Neural cell (in vitro differentiated cells): ENCODE results near the gene BCL2. TPM values are rescaled to one million over a fixed set of nuclear protein-coding genes. Genes with fewer than 3 reads are reported as not detected.

Source experiments
- H2AFZ ChIP-seq: fragments of 200-600, 300-800 bp; sonication (generic), shearing (Covaris generic); 2 replicates; pipeline ENCODE4 v1.6.0; 2014; ENCODE audit warnings: low read depth, mild to moderate bottlenecking, antibody characterized with exemption, low read length, moderate library complexity
- H3F3A ChIP-seq: fragments of 200-600 bp; shearing (Covaris generic); 2 replicates; pipeline ENCODE4 v1.6.1; 2016; ENCODE audit warnings: mild to moderate bottlenecking, moderate library complexity, mixed read lengths, antibody characterized with exemption, low read length; ENCODE audit not compliant: insufficient read depth, poor library complexity, severe bottlenecking
- H3K27ac ChIP-seq: fragments of 200-600, 300-800 bp; sonication (generic), shearing (Covaris generic); 2 replicates; pipeline ENCODE4 v1.5.1; 2014; ENCODE audit warnings: mild to moderate bottlenecking, low read length, moderate library complexity
- H3K27me3 ChIP-seq: fragments of 300-800, 200-600 bp; sonication (generic), shearing (Covaris generic); 2 replicates; pipeline ENCODE4 v1.6.0; 2014; ENCODE audit warnings: mild to moderate bottlenecking, low read depth, low read length, moderate library complexity; ENCODE audit not compliant: insufficient read depth
- H3K36me3 ChIP-seq: fragments of 300-800, 200-600 bp; sonication (generic), shearing (Covaris generic); 2 replicates; pipeline ENCODE4 v1.5.1; 2014; ENCODE audit warnings: mild to moderate bottlenecking, antibody characterized with exemption, low read length, moderate library complexity; ENCODE audit not compliant: insufficient read depth
- H3K4me2 ChIP-seq: fragments of 300-800, 200-600 bp; sonication (generic), shearing (Covaris generic); 2 replicates; pipeline ENCODE4 v1.6.0; 2014; ENCODE audit warnings: mild to moderate bottlenecking, low read length
- H3K4me3 ChIP-seq: fragments of 300-800, 200-600 bp; sonication (generic), shearing (Covaris generic); 2 replicates; pipeline ENCODE4 v1.5.1; 2014; ENCODE audit warnings: mild to moderate bottlenecking, low read length, moderate library complexity
- H3K79me2 ChIP-seq: fragments of 200-600 bp; shearing (Covaris generic); replicated peaks from 2 replicates; pipeline ENCODE4 v1.6.0; 2014; ENCODE audit warnings: mild to moderate bottlenecking, low read length, moderate library complexity; ENCODE audit not compliant: insufficient read depth
- H3K9ac ChIP-seq: fragments of 300-800, 200-600 bp; sonication (generic), shearing (Covaris generic); 2 replicates; pipeline ENCODE4 v1.6.1; 2016; ENCODE audit warnings: mild to moderate bottlenecking, low read length, mixed read lengths
- H3K9me2 ChIP-seq: fragments of 200-600 bp; shearing (Covaris generic); 2 replicates; pipeline ENCODE4 v1.6.1; 2016; ENCODE audit warnings: mild to moderate bottlenecking, low read length, mixed read lengths; ENCODE audit not compliant: insufficient read depth
- H3K9me3 ChIP-seq: fragments of 200-600, 300-800 bp; sonication (generic), shearing (Covaris generic); 2 replicates; pipeline ENCODE4 v1.6.1; 2016; ENCODE audit warnings: mild to moderate bottlenecking, mixed run types, low read length, moderate library complexity, mixed read lengths
- H4K20me1 ChIP-seq: fragments of 200-600 bp; shearing (Covaris generic); 2 replicates; pipeline ENCODE4 v1.6.1; 2016; ENCODE audit warnings: mild to moderate bottlenecking, mixed run types; ENCODE audit not compliant: insufficient read depth
- CTCF ChIP-seq: fragments of 450-650 bp; IDR thresholded peaks from 2 replicates; pipeline ENCODE4 v1.5.1; 2014; ENCODE audit warnings: antibody characterized with exemption, mild to moderate bottlenecking, moderate library complexity; ENCODE audit not compliant: poor library complexity, severe bottlenecking
- EP300 ChIP-seq: fragments of 450-650 bp; conservative IDR thresholded peaks from 2 replicates; pipeline ENCODE4 v1.6.1; 2014; ENCODE audit warnings: antibody characterized with exemption, mild to moderate bottlenecking, moderate library complexity; ENCODE audit not compliant: poor library complexity, severe bottlenecking
- EZH2 ChIP-seq: fragments of 200-600, 300-800 bp; shearing (Covaris generic), sonication (generic); IDR thresholded peaks from 2 replicates; pipeline ENCODE4 v1.6.1; 2014; ENCODE audit warnings: antibody characterized with exemption, low read length, borderline replicate concordance, mild to moderate bottlenecking; ENCODE audit not compliant: insufficient read depth, poor library complexity, severe bottlenecking
- MXI1 ChIP-seq: fragments of 450-650 bp; conservative IDR thresholded peaks from 2 replicates; pipeline ENCODE4 v1.6.1; 2014; ENCODE audit warnings: antibody characterized with exemption, mild to moderate bottlenecking; ENCODE audit not compliant: poor library complexity, severe bottlenecking
- POLR2AphosphoS5 ChIP-seq: IDR thresholded peaks from 2 replicates; pipeline ENCODE4 v1.6.1; 2012
- RAD21 ChIP-seq: fragments of 450-650 bp; conservative IDR thresholded peaks from 2 replicates; pipeline ENCODE4 v1.6.1; 2014; ENCODE audit warnings: antibody characterized with exemption, mild to moderate bottlenecking, moderate library complexity
- REST ChIP-seq: IDR thresholded peaks from 2 replicates; pipeline ENCODE4 v1.6.1; 2012; ENCODE audit warnings: borderline replicate concordance
- SMC3 ChIP-seq: fragments of 450-650 bp; conservative IDR thresholded peaks from 2 replicates; pipeline ENCODE4 v1.6.1; 2014; ENCODE audit warnings: antibody characterized with exemption, mild to moderate bottlenecking, moderate library complexity; ENCODE audit not compliant: poor library complexity
- TAF1 ChIP-seq: IDR thresholded peaks from 2 replicates; pipeline ENCODE4 v1.6.1; 2012; ENCODE audit warnings: low read depth
- polyA plus RNA-seq: library from polyadenylated mRNA; depleted of rRNA; stranded (reverse); fragments of >200 nt; gene quantifications from 2 replicates; pipeline ENCODE4 v1.2.3, GENCODE V29; 2014

BCL2 gene
- polyA plus RNA-seq, 1 donor from 2014 or later: 3.4 TPM

GRCh38 chr18:63178971-63179370 is 140.6 kb downstream of the BCL2 start:
- Histone ChIP-seq H3K4me3 (no peak overlapping the region), H4K20me1 (no peaks in the 10 kb centered on the region), H3K36me3 (no peaks in the 10 kb centered on the region), H3K79me2 (no peaks in the 10 kb centered on the region), H3K27ac (no peak overlapping the region), H3K4me2 (no peak overlapping the region), H3K27me3 (no peaks in the 10 kb centered on the region), H3K9me3 (no peaks in the 10 kb centered on the region), H2AFZ (no peak overlapping the region), H3K9me2 (no peaks in the 10 kb centered on the region), H3F3A (no peaks in the 10 kb centered on the region), H3K9ac (no peak overlapping the region)
- no peak for TF ChIP-seq EP300

- Histone ChIP-seq H3F3A (no peaks in the 10 kb centered on the region), H3K36me3 (no peaks in the 10 kb centered on the region), H2AFZ (no peak overlapping the region), H3K4me3 (no peak overlapping the region), H3K9me2 (no peaks in the 10 kb centered on the region), H3K9me3 (no peaks in the 10 kb centered on the region), H3K27me3 (no peaks in the 10 kb centered on the region), H3K9ac (no peak overlapping the region), H4K20me1 (no peaks in the 10 kb centered on the region), H3K27ac (no peak overlapping the region), H3K79me2 (no peaks in the 10 kb centered on the region), H3K4me2 (no peak overlapping the region)
- no peak for TF ChIP-seq MXI1
- no peak for TF ChIP-seq CTCF
Measured at GRCh38 chr18:63177919-63178821, 141.4 kb downstream of the BCL2 start.

- Histone ChIP-seq H3K4me3 (no peak overlapping the region), H3K9me3 (no peaks in the 10 kb centered on the region), H3K27ac (no peak overlapping the region), H3K4me2 (no peak overlapping the region), H4K20me1 (no peaks in the 10 kb centered on the region), H3K9me2 (no peaks in the 10 kb centered on the region), H3K36me3 (no peaks in the 10 kb centered on the region), H3K9ac (no peak overlapping the region), H3K79me2 (no peaks in the 10 kb centered on the region), H3F3A (no peaks in the 10 kb centered on the region), H2AFZ (no peak overlapping the region), H3K27me3 (no peaks in the 10 kb centered on the region)
- no peak for TF ChIP-seq TAF1
- no peak for TF ChIP-seq REST
- TF ChIP-seq EZH2: no peak
- TF ChIP-seq SMC3: no peak
- no peak for TF ChIP-seq CTCF
- no peak for TF ChIP-seq MXI1
- no peak for TF ChIP-seq RAD21
- TF ChIP-seq EP300: no peak
- TF ChIP-seq POLR2AphosphoS5: no peak
Measured at GRCh38 chr18:63177259-63177658, 142.3 kb downstream of the BCL2 start.
